ENCODE results near the gene GSDMA.

GSDMA gene, protein sequence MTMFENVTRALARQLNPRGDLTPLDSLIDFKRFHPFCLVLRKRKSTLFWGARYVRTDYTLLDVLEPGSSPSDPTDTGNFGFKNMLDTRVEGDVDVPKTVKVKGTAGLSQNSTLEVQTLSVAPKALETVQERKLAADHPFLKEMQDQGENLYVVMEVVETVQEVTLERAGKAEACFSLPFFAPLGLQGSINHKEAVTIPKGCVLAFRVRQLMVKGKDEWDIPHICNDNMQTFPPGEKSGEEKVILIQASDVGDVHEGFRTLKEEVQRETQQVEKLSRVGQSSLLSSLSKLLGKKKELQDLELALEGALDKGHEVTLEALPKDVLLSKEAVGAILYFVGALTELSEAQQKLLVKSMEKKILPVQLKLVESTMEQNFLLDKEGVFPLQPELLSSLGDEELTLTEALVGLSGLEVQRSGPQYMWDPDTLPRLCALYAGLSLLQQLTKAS

DNA sequence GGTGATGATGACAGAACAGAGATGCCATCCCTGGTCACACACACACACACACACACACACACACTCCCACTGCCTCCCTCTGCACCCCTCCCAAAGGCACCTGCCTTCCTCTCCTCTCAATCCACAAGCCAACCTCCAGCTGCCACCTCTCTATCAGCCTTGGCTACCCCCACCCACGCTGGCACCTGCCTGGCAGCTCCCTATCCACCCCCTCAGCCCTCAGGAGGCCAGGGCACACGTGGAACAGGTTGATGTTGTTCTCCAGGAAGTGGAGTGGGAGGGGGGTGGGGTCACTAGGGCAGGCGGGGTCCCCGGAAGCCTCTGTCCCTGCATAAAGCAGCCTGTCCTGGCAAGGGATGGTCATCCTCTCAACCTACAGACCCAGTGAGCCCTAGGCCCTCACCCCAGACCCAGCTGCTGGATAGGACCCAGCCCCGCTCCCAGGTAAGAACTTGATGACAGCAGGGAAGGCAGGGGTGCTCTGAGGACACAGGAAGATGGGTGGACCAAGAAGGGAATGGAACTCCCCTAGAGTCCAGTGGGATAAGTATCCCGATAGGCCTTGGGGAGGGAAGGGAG, at the start of gene GSDMA:
Gene GSDMA (plus strand): TSS at position 363 of the 579 bp plus-strand sequence. CDS start 2,684 bp downstream, outside the sequence.
- DNase-seq = no peak

DNA sequence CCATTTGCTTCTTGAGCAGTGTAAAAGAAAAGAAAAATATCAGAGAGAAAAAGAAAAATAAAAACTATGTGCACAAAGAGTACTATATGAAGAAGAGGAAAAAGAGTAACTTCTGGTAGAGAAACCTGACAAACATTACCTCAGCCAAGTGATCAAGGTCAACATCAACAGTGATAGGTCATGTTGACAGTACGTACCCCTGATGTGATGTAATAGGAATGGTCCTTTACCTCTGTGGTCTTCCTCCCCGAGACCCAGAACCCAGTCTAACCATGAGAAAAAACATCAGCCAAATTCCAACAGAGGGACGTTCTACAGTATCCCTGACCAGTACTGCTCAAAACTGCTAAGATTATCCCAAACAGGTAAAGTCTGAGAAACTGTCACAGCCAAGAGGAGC, 48.8 kb upstream of the GSDMA start:
- DNase-seq = no peak
- intact Hi-C loops (cut with DNase I) = no loop called here

More for the DNA sequence above, at the start of gene GSDMA:
- intact Hi-C loops (cut with DNase I) = no loop called here

DNA sequence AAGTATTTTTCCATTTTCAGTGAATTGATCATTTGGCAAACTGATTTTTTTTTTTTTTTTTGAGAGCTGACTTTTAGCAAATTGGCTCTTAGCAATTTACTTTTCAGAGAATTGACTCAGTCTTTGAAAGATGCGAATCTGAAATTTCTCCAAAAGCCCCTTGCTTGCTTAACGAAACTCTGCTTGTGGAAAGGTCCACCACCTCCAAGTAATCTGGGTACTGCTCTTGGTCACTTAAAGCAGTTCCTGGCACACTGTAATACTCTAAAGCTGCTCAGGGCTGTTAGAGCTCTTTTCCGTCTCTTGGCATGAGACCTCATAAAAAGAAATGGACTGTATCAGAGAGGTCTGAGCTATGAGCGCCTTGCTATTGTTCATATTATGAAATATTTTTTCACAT, 47.2 kb upstream of the GSDMA start:
- intact Hi-C loops (cut with DNase I) = no loop called here
- no peak for DNase-seq

DNA sequence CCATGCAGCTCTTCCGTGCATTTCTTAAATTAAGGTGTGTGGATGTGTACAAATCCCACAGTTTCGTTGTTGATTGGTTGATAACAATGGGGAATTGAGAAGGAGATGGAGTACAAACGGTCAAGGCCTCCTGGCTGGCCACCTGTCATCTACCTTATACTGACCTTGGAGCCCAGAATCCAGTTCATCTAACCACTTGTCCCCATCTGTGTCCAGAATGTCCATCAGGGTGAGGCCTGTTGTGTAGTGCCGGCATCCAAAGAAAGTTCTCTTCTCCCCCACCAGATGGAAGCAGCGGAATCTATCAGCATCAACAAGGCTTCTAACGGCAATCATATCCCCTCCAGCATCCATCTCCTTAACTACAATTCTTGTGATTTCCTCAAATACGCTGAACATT, 45.9 kb upstream of the GSDMA start:
- intact Hi-C loops (cut with DNase I) = no loop called here
- DNase-seq = peak in 1 of 10 donors; percentile 22

DNA sequence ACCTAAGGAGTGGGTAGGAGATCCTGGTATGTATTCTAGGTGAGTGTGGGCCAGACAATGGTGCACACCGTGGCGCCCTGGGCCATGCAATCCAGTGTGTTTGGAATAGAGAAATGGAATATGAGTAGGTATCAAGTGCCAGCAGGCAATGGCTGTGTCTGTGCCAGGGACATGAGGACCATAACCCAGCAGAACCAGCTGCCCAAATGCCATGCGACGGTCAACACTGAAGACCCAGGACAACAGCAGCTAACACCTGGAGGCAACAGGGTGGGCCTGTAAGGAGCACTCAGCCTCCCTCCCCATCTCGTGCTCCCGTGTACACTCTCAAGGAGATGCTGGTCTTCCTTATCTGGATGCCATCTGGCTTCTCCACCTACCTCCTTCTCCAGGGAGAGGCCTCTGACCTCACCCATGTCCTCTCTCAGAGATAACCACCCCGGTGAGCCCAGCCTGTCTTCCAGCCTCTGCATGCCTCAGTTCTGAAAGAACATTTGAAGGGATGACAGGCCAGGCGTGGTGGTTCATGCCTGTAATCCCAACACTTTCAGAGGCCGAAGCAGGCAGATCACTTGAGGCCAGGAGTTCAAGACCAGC, 43.6 kb upstream of the GSDMA start:
- peak in 1 of 10 donors; percentile 58 for DNase-seq
- intact Hi-C loops (cut with DNase I) = no loop called here

DNA sequence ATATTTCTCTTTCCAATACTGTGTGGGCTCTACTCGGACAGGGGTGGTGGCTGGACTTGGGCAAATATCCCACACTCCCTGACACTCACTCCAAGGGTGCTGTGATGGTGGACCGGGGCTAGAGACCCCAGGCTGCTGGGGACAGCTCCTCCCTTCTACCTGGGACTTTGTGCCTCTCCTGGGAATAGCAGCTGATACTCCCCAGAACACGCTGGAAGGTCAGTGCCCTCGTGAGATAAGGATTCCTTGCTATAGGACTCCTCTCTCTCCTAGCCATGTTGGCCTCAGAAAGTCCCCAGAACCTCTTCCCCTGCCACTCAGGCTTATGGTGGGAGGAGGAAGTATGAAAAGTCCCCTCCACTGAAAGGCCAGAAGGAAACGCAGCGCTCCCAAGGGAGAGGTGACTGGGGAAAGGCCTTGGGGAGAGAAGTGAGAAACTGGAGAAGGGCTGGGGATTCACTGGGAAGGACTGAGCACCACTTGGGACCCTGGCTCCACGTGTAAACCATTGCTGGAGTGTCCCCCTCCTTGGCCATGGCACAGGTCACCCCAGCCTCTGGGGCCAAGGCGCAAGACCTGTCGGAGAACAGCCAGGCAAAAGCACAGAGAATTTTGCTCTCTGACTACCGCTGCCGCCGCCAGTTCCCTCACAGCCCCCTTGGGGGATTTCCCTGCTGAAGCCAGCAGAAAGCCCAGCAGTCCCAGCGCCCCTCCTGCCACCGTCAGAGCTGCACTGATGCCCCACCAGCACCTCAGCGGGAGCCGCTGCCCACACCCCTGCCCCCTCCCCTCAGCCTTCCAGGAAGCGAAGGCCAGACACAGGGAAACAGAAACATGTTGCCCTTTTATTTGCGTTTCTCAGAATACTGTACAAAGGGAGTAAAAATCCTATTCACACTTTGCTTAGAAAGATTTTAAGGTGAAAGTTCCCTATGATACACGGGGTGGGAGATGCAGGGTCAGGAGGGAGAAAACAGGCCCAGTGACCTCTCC, 42.3 kb upstream of the GSDMA start:
- intact Hi-C loops (cut with DNase I) = loop anchor here (10.0 kb wide), 1 partner anchor 166 kb away; no protein-coding TSS in a partner anchor
- DNase-seq = peak in 1 of 10 donors; percentile 65

DNA sequence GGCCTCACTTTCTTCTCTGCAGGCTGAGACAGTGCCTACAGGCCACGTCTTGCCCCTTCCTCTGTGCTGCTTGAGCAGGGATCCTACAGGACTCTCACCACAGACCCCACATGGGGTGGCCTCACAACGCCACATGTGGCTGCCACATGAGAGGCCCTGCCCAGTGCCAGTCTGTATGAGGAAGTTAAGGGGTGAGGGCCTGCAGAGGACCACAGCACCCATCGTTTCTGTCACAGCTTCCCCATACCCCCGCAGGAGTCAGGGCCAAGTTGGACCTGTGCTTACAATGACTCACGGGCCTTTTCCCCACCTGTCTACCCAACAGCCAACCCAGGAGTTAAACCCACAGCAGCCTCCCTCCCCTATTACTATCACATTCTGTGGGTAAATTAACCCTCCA, 41.5 kb upstream of the GSDMA start:
- peak in 1 of 10 donors; percentile 85 for DNase-seq
- intact Hi-C loops (cut with DNase I) = loop anchor here (10.0 kb wide), 1 partner anchor 167 kb away; no protein-coding TSS in a partner anchor

DNA sequence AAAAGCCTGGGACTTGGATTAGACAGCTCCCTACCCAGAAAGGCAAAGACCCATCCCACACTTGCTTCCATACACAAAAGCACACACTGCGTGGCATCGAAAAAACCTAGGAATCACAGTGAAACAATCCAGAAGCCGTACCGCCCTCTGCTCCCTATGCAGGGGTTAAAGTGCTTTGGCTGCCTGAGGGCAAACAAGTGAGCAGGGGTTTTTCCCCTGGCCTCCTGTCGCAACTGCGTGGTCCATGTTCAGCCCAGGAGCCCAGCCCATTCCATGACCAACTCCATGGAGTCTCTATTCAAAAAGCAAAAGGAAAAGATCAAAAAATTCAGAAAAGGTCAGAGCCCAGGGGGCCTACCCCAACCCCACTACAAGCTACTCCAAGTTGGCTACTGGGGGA, 40.8 kb upstream of the GSDMA start:
- intact Hi-C loops (cut with DNase I) = loop anchor here (10.0 kb wide), 1 partner anchor 167 kb away; no protein-coding TSS in a partner anchor
- DNase-seq = peak in 1 of 10 donors; percentile 25

DNA sequence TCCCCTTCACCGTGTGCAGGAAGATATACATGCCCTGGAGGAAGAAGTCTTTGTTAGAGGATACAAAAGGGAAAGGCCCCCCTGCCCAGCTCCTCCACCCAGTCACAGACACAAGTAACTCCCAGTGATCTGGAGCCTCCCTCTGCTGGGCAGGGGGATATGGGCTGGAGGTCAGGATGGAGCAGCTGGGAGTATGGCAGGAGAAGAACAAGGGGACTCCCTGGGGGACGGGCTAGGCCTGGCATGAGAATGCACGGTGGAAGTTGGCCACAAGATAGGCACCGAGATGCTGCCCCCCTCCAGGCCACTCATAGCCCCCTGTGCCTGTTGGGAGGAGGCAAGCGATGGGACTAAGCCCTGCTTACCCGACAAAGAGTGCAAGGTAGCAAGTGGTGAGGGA, 39.6 kb upstream of the GSDMA start:
- intact Hi-C loops (cut with DNase I) = loop anchor here (10.0 kb wide), 1 partner anchor 168 kb away; no protein-coding TSS in a partner anchor

DNA sequence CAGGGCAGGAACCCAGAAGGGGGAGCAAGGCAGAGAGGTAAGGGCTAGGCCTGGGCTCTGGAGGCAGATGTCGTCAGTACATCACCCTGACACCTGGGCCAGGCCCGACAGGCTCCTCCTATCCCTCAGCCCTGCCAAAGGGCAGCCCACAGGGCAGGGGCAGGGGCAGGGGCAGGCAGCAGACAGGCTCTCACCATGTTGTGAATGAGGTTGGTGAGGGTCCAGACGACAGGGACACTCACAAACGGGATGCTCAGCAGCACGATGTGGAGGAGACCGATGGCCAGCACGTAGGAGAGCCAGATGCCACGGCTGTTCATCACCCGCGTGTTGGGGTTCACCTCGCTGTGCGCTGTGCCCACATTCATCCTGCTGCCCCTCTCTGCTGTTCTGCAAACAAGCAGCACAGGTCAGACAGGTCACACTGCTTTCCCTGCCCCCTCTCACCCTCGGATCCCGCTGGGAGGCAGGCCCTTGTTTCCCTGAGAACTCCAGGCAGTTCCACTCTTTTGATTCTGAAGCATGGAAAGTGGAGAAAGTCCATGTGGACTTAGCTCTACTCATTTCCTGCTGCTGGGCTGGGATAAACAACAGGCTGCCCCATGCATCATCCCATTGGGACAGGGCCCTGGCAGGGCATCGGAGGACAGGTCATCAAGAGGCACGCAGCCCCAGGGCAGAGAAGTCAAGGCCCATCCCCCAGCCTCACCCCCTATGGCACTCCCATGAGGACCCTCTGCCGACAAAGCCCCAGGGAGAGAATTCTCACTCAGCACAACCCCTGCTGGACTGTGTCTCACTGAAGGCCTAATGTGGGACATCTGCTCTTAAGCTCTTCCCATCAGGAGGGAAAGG, 38.7 kb upstream of the GSDMA start:
- peak in 2 of 10 donors; percentile 39 to 57 for DNase-seq
- intact Hi-C loops (cut with DNase I) = loop anchor here (10.0 kb wide), 1 partner anchor 169 kb away; no protein-coding TSS in a partner anchor

More for the DNA sequence above, 39.6 kb upstream of the GSDMA start:
- peak in 1 of 10 donors; percentile 44 for DNase-seq

DNA sequence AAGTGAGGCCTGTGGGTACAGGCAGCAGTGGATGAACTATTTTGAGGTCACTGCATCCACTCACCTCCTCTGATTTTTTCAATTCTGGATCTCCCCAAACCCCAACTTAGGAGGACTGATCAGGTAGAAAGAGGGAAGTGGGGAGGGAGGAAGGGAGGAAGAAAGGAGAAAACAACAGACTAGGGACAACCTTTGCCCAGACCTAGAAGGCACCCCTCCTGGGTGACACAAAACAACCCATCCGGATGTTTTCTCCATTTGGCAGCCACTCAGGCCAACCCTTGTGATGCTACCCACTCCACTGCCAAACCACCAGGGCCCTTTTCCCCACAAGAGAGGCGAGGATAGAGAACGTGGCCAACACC, 38.1 kb upstream of the GSDMA start:
- DNase-seq = no peak
- intact Hi-C loops (cut with DNase I) = loop anchor here (10.0 kb wide), 1 partner anchor 170 kb away; no protein-coding TSS in a partner anchor

DNA sequence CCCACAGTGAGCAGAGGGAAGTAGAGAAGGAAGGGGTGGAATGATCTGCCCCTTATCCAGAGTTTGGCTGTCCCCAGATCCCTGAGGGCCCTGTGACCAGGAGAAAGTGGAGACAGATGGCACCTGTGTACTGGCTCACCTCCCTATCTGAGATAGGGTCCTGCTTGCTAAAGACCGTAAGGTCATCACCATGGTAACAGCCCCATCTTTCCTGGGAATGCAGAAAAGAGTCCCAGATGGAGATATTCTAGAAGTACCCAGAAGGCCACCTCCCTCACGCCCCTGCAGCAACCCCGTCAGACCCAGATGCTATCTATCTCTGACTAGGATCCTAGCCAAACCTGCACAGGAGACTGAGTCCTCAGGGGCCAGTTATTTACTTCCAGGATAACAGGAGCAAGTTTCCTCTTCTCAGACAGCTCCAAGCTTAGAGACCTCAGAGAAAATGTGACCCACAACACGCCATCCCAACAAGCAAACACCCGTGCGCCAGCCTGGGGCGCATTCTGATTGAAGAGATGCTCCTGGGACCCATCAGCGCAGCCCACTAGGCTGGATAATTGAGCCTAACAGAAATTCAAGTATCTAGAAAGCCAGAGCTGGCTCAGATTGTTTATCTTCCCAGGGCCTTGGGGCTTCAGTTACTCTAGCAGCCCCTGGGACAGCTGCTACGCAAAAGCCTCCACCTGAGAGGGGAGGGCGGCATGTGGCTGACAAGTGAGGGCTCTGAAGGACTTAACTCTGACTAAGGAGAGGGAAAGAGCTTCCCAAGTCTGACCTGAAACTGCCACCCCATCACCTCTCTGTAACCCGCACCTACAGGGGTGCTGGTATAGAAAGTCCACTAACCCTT, 37.3 kb upstream of the GSDMA start:
- DNase-seq = peak in 1 of 10 donors; percentile 66
- intact Hi-C loops (cut with DNase I) = loop anchor here (10.0 kb wide), 1 partner anchor 171 kb away; no protein-coding TSS in a partner anchor

DNA sequence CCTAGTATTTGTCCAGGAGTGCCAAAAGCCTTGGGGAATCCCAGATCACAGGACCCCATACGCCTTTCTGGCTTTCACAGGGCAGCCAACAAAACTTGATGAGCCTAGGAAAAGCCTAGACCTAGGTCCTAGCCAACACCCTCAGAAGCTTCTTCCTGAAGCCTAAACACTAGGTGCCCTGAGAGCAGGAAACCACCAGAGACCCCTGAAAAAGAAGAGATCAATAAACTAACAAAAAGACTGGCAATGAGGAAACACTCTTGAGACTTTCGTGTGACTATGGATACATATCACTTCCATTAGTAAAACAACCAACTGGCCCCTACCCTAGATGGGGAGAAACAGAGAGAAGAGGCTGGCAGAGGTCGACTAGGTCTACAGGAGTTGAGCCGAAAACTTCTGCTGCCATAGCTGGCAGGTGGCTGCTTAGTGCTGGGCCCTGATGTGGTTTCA, 36.6 kb upstream of the GSDMA start:
- DNase-seq = peak in 1 of 10 donors; percentile 31

DNA sequence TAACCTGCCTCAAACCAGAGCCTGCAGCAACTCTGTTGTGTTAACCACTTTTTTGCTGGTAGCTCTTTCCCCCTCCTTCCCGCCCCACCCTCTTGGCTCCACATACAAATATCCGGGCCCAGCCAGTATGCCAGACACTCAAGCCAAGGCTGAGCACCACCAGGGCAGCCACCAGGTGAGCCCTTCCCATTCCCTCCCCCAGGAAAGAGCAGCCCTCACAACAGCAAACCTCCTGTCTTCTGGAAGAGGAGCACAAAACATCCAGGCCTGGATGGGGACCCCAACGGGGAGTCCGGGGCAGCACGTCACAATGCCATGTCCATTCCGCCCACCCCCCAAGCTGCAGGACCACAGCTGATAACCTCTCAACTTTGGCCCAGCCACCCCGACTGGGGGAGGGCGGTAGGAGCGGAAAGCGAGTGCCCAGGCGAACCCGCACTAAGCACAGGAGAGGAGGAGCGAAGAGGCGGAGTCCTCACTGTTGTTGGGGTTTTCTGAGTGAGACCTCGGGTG, 36.2 kb upstream of the GSDMA start:
- DNase-seq = peak in 3 of 10 donors; percentile 22 to 77 (median 65)
- intact Hi-C loops (cut with DNase I) = loop anchor here (10.0 kb wide), 1 partner anchor 172 kb away; no protein-coding TSS in a partner anchor

More for the DNA sequence above, 36.6 kb upstream of the GSDMA start:
- intact Hi-C loops (cut with DNase I) = loop anchor here (10.0 kb wide), 1 partner anchor 171 kb away; no protein-coding TSS in a partner anchor

DNA sequence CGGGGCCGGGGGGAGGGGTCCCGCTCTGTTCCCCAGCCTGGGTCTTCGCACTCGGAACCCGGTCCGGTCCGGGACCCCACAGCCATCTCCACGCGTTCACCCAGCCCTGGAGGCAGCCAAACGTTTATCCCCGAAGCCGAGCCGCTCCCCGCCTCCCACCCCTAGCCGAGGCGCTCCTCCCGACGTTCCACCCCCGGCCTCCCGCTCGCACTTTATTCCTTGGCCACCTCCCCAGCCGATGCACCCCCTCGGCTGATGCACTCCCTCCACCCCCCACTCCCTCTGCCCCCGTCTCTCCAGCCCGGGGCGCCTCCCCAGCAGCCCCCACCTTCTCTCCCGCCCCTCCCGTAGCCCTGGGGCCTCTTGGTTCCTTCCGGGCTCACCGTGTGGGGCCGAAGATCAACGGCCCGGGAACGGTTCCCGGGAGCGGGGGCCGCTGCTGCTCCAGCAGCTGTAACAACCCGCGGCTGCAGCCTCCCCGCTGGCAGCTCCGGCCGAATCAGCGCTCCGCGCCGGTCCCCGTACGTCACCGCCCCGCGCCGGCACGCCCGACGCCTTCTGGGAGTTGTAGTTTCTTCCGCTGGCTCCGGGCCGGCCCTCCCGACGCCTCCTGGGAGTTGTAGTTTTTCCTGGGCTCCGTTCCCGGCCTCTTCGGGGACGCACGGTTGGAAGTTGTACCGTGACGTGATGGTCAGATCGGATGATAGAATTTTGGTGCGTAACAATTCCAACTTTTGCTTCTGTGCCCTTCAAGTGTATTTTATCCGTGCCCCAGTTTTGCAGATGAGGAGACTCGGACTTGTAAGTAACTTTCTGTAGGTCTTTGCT, 35.5 kb upstream of the GSDMA start, which contains the start of the genes LRRC3C and ORMDL3:
Gene LRRC3C (plus strand): TSS at position 632 of the 828 bp plus-strand sequence. CDS start 13,792 bp downstream, outside the sequence.
Gene ORMDL3 (minus strand): TSS at position 501 of the 828 bp plus-strand sequence. CDS start 3,398 bp downstream, outside the sequence.
- peak; percentile 87 to 99 (median 92) for DNase-seq
- intact Hi-C loops (cut with DNase I) = loop anchor here (10.0 kb wide), 1 partner anchor 173 kb away; no protein-coding TSS in a partner anchor

Measured in posterior cingulate gyrus (tissue), 11 donors.